SK-N-MC (cell line): ENCODE results near the gene PFKFB3.

Experiments used
- EZH2 ChIP-seq: fragments of 200-600 bp; sonication (generic); IDR thresholded peaks from one replicate; pipeline ENCODE4 v1.6.1; 2017; ENCODE audit warnings: antibody characterized with exemption
- FOXP2 ChIP-seq: optimal IDR thresholded peaks from 2 replicates; pipeline ENCODE3; 2011; ENCODE audit warnings: mild to moderate bottlenecking, moderate library complexity; ENCODE audit not compliant: insufficient read depth; ENCODE audit errors: extremely low read length, control extremely low read depth
- POLR2AphosphoS5 ChIP-seq: IDR thresholded peaks from 2 replicates; pipeline ENCODE4 v1.6.1; 2012; ENCODE audit warnings: mild to moderate bottlenecking, low read depth, low read length, borderline replicate concordance

- TF ChIP-seq POLR2AphosphoS5 (no peak), EZH2 (no peak), FOXP2 (no peak)
Observed at GRCh38 chr10:6173203-6173602, 29.5 kb upstream of the PFKFB3 start.
